GM06990 (cell line): ENCODE measurements around the gene PPFIA2.

Experiments used
- DNase-seq: peaks from one replicate; pipeline ENCODE4 v3.0.0-alpha.2; 2011; ENCODE audit not compliant: insufficient read length; ENCODE audit errors: extremely low read depth
- H3K27me3 ChIP-seq: replicated peaks from 2 replicates; pipeline ENCODE4 v1.6.0; 2011; ENCODE audit warnings: low read length; ENCODE audit not compliant: control insufficient read depth, insufficient read depth
- H3K36me3 ChIP-seq: 2 replicates; pipeline ENCODE4 v1.5.1; 2011; ENCODE audit warnings: low read length; ENCODE audit not compliant: control insufficient read depth, insufficient read depth
- H3K4me3 ChIP-seq: replicated peaks from 2 replicates; pipeline ENCODE4 v1.5.1; 2011; ENCODE audit warnings: low read depth, mild to moderate bottlenecking, control low read depth, low read length
- TF ChIP-seq, protein P1 (sequence below): IDR thresholded peaks from 2 replicates; pipeline ENCODE4 v1.5.1; 2011; ENCODE audit warnings: low read length, control low read depth, mild to moderate bottlenecking, inconsistent platforms; ENCODE audit not compliant: insufficient read depth, poor library complexity, severe bottlenecking

The PPFIA2 gene

DNA sequence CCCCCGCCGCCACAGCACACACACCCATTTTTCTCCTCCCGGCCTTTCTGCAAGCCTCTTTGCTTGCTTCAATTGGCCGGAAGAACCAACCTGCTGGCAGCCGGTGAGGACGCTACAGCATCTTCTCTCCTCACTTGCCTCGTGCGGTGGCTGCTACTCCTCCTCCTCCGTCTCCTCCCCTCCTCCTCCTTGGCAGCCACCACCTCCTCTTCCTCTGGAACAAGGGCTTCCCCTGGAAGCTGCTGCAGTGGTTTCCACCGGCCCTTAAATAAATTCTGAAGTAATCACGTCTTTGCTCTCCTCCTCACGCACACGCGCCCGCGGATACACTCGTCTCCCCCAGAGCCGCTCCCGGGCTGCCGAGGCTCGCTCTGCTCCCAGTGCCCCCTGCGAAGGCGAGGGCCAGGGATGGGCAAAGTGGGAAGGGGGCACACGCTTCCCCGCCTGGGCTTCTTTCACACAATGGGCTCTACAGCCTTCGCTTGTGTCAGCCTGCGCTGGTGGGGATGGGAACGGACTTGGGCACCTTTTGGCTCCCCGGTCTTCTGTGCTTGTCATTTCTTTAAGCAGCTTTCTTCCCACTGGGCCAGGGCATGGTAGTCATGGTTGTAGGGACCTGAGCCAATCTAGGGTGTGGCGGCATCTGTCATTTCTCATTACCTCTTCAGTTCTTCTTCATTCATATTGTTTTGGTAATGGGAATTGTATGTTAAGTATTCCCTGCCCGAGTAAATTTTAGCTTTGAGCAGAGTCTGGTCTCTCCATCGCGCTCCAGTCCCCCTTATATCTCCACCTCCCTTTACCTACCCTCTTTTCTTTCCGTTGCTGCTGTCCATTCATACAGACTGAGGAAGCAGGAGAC lies at the start of gene PPFIA2:
PPFIA2 (minus strand) TSS at position 161 of the 862 bp plus-strand sequence.
- Histone ChIP-seq H3K4me3 (no peak within 1 kb of the TSS), H3K27me3 (no peaks in the 10 kb centered on the region; the same call in 1 of the 2 replicates), H3K36me3 (no peaks in the 10 kb centered on the region)
- TF ChIP-seq, protein P1, sequence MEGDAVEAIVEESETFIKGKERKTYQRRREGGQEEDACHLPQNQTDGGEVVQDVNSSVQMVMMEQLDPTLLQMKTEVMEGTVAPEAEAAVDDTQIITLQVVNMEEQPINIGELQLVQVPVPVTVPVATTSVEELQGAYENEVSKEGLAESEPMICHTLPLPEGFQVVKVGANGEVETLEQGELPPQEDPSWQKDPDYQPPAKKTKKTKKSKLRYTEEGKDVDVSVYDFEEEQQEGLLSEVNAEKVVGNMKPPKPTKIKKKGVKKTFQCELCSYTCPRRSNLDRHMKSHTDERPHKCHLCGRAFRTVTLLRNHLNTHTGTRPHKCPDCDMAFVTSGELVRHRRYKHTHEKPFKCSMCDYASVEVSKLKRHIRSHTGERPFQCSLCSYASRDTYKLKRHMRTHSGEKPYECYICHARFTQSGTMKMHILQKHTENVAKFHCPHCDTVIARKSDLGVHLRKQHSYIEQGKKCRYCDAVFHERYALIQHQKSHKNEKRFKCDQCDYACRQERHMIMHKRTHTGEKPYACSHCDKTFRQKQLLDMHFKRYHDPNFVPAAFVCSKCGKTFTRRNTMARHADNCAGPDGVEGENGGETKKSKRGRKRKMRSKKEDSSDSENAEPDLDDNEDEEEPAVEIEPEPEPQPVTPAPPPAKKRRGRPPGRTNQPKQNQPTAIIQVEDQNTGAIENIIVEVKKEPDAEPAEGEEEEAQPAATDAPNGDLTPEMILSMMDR, result no peak
- no peak for DNase-seq

DNA sequence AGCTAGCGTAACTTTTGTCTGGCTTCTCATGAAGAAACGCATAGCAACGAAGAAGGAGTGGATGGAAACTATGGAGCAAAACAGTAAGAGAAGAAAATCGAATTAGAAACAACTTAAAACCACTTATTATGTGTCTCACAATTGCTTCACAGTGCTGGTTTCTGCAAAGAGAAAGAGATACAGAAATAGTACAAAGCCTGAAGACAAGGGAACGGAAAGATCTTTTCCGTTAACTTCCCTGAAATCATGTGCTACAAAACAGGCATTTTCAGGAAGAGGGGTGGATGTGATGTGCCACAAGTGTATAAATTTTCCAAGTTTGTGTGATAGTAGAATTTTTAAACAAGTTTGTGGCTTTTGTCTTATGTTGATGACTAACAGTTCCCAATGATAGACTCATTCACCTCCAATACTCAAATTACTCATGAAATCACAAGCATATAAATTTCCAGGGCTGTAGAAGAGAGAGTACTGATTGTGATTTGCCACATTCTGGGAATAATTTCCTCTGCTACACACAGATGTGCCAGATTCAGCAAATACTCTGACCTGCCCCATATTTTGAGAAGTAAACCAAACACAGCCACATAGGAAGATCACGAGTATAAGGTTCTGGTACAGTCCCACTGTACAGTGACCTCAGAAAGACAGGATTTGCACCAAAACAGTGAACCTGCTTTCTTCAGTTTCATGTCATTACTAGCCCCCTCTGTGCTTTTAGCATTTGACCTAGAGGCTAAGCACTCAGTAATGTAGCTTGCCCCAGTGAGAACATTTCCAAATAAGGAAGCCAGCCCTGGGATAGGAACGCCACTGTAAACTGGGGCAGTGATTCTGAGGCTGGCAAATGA lies 41.4 kb upstream of the PPFIA2 start:
- TF ChIP-seq, protein P1, result no peak
- Histone ChIP-seq H3K36me3 (no peaks in the 10 kb centered on the region), H3K27me3 (no peaks in the 10 kb centered on the region), H3K4me3 (no peak overlapping the region)
- no peak for DNase-seq

DNA sequence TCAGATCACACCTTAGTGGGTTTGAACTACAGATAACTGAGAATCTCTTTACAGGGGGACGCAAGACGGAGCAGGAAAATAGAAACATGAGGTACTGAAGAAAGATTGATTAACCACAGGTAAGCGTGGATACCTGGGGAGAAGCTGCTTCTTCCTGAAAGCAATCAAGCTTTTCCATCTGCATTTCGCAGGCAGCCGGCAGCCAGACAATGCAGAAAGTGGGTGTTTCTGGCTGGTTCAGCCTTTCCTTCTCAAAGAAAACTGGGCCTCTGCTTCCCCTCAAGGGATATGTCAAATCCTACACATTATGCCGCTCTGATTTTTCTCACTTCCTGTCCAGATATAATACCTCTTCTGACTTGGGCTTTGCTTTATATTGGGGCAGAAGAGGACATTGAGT lies 39.1 kb upstream of the PPFIA2 start:
- TF ChIP-seq, protein P1, result no peak
- Histone ChIP-seq H3K4me3 (no peak overlapping the region), H3K36me3 (no peaks in the 10 kb centered on the region), H3K27me3 (no peaks in the 10 kb centered on the region)
- no peak for DNase-seq

DNA sequence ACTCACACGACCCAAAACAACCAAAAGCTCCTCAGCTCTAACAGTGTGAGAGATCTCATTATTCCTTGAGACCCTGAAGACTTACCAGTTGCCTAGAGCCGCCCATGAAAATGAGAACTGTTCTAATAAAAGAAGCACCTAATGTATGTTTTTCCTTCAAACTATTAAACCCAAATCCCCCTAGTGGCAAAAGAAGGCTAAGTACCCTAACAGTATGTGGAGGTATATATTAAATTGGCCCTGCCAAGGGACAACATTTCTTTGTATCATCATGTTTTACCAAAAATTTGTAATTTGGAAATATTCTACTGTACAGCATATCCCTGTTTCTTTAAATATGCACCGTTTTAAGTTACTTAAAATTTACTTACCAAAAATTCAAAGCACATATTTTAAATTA lies 38.0 kb upstream of the PPFIA2 start:
- H3K4me3 ChIP-seq, result no peak overlapping the region
- TF ChIP-seq, protein P1, result no peak
- DNase-seq, result no peak
- H3K36me3 ChIP-seq, result no peaks in the 10 kb centered on the region
- no peaks in the 10 kb centered on the region for H3K27me3 ChIP-seq

DNA sequence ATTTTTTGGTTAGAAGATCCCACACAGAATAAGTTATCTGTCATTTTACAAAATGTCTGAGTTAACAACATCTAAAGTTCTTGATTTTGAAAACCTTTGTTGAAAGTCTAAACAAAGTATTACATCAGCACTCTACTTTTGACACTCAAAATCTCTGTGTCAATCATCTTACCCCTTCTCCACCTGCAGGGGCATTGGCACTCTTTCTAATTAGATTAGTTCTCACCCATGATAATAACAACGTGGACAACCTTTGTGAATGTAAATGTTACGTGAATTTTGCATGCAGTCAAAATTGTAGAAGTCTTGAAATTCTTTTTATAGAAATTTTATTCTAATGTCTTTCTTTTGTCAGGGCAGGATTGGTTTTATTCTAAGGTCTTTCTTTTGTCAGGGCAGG lies 33.5 kb upstream of the PPFIA2 start:
- Histone ChIP-seq H3K4me3 (no peak overlapping the region), H3K36me3 (no peaks in the 10 kb centered on the region), H3K27me3 (no peaks in the 10 kb centered on the region)
- no peak for DNase-seq
- TF ChIP-seq, protein P1, result no peak
